GM10847 (cell line): ENCODE results near the gene EYS.

Source experiments
- POLR2A ChIP-seq: IDR thresholded peaks from 2 replicates; pipeline ENCODE4 v1.6.1; 2011; ENCODE audit not compliant: insufficient read length; ENCODE audit errors: extremely low read depth

The EYS gene

GRCh38 chr6:64250126-64250525 lies 1456.9 kb downstream of the EYS start:
- no peak for TF ChIP-seq POLR2A

- no peak for TF ChIP-seq POLR2A
These were observed 1457.9 kb downstream of the EYS start for GRCh38 chr6:64249115-64249514.

- no peak for TF ChIP-seq POLR2A
These were observed 1463.4 kb downstream of the EYS start for GRCh38 chr6:64243618-64244017.

DNA sequence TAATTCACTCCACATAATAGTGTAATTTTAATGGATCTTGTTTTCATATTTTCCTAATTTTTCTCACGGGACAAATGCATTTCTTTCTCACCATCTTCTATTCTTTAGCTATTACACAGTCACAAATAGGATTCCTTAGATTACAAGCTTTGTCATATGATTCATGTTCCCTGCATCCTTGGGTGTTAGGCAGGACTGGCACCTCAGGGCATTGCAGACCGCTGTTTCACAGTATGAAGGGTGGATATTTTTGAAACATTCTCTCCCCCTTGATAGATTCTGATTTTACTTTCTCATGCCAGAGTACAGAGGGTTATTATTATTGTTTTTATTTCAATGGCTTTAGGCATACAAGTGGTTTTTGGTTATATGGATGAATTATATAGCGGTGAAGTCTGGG lies 1469.0 kb downstream of the EYS start:
- TF ChIP-seq POLR2A: no peak

DNA sequence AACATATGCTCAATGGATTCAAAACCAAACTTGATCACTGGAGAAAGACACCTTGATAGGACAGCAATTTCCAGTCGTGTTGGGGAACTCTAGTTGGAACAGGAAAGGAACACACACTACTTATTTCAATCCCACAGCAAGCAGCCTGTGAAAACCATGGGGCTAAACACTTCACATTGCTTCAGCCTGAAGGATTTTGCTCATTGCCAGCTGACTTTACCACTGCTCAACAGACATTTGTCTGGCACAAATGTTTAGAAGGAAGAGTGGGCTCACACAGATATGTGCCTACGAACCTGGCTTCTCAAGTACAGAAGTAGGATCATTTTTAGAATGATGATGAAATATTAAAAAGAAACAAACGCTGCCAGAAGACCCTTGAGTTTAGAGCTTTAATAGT lies 1473.3 kb downstream of the EYS start:
- TF ChIP-seq POLR2A: no peak

DNA sequence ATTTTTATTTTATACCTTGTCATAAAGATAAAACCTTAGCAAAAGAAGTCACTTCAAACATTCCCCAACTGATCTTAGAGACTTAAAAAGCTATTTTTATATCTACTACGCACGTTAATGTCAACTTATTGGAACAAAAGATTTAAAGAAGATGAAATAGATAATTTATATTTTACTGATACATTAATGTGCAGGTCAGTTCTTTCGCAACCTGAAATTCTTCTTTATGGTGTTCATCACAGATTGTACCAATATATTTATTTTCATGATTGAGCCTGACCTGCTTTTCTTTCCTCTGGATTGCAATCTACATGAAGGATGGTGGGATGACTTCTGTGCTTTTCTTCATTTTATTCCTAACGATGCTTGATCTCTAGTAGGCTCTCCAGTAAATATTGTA lies 1475.1 kb downstream of the EYS start:
- TF ChIP-seq POLR2A: no peak

DNA sequence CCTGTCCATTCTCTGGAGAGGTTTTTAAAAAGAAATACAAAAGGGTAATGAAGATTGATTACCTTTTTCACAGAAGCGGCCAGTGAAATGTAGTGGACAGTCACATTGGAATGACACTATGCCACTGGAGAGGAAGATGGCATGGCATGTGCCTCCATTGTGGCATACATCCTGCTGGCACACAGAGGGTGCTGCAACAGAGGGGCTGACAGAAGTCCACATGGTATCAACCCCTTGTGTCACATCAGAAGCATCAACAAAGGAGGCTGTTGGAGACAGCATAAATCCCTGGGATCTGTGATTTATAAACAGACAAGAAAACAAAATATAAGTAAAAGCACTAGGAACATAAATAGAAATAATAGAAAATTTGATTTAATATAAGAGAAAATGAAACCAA lies 1476.5 kb downstream of the EYS start:
- no peak for TF ChIP-seq POLR2A

- no peak for TF ChIP-seq POLR2A
These were observed 1479.2 kb downstream of the EYS start for GRCh38 chr6:64227863-64228262.

- no peak for TF ChIP-seq POLR2A
These were observed 1481.5 kb downstream of the EYS start for GRCh38 chr6:64225503-64225902.

DNA sequence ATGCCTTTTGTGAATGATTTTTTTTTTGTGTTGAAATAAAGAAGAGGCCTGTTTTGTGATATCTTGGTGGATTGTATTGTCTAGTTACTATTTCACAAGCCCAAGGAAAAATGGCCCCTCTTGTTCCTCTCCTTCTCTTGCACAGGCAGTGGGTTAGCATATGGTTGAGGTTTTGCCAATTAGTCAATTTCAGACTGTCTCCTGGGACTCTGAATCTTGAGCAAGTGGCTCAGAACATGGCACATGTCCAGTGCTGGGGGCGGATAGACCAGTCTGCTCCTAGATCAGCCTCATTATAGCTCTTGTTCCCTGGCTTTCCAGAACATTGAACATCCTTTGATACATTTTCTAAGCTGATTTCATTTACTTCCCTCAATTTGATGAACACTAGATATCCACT lies 1482.2 kb downstream of the EYS start:
- TF ChIP-seq POLR2A: no peak

DNA sequence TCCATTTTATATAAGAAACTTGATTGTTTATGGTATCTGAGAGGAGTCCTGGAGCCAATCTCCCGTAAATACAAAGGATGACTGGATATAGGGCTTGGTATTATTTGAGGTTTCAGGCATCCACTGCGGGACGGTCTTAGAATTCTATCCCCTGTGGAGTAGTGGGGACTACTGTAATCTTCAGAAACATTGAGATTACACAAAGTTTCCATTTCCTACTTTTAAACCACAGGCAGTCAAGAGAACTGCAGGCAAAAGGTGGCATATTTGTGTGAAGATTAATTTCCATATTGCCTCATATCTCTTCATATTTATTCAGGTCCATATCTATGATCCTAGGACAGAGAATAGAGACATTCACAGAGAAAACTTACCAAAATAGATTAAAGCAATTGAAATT lies 1485.2 kb downstream of the EYS start:
- TF ChIP-seq POLR2A: no peak

GRCh38 chr6:64220801-64221200 lies 1486.2 kb downstream of the EYS start:
- TF ChIP-seq POLR2A: no peak

GRCh38 chr6:64217721-64218620 lies 1489.1 kb downstream of the EYS start:
- no peak for TF ChIP-seq POLR2A

GRCh38 chr6:64214373-64214772 lies 1492.7 kb downstream of the EYS start:
- no peak for TF ChIP-seq POLR2A

DNA sequence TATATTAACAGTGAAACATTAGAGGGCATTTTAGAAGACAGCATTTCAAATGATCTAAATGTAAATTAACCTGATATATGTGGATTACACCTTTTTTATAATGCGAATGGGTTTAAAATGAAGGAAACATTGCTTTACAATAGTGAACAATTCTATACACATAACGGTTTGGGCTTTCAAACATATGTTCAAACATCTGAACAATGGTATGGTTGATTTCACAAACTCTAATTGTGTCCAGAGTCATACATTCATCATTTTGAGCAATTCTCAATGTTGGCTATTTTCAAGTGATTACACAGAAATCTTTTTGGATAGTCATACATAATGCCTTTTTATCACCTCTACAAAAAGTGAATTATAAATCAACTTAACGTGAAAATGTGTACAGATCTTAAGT lies 1493.3 kb downstream of the EYS start:
- no peak for TF ChIP-seq POLR2A

DNA sequence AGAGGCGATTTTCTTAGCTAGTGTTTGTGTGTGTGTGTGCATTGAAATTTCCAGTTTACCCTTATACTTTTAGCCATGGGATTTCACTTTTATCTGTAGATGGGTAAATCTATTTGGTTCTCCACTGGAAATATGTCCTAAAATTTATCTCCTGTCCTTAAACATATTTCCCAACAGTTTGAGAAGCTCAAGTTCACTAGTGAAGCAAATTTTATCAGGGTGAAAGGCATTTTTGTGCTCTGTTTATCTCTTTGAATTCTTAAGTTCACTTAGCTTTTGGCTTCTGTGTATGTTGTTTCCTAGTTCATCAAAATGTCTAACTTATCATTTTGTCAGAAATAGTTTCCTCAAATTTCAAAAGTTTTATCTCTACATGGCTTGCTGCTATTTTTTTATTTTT lies 1509.8 kb downstream of the EYS start:
- no peak for TF ChIP-seq POLR2A

DNA sequence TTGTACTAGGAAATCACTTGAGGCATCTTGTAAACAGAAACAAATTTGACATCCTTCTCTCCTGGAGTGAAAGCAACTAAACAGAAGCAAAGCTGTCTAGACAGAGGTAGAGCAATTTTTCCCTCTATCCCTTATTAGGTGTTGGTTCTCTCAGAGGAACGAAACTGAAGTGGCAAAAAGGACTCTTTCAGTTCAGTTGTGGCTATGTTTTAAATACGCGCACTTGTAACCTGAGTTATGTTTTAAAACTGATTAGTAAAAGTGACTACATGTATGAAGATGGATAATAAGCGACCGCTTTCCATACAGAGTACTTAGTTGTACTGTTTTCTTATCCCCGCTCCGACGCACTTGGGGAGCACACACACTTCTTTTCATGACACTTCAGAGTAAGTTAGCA lies 1520.4 kb downstream of the EYS start:
- no peak for TF ChIP-seq POLR2A

DNA sequence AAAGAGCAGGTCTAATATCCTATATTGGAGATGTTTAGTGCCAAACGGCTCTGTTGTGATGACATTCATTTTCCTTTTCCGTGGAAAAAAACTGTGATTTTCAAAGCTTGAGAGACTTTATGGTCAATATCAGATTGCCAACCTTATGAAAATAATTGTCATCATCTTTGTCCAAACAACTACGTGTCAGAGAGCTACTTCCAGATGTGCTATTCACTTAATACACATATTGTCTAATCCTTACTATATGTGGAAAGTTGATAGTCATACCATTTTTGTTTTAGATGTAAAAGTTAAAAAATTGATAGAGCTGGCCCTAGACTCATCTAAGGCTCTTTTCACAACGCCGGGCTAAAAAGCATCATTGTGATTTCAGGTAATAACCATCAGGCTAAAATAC lies 1521.4 kb downstream of the EYS start:
- no peak for TF ChIP-seq POLR2A

- no peak for TF ChIP-seq POLR2A
These were observed 1531.7 kb downstream of the EYS start for GRCh38 chr6:64175296-64175695.
